ENCODE measurements around the gene ST8SIA5. TPM values are rescaled to one million over a fixed set of nuclear protein-coding genes. Genes with fewer than 3 reads are reported as not detected.

Gene ST8SIA5
- total RNA-seq, 1 experiment from 2014 or later: 3.8 TPM

GRCh38 chr18:46656326-46657114 lies 100.3 kb downstream of the ST8SIA5 start:
- Histone ChIP-seq H3K36me3 (no peaks in the 10 kb centered on the region), H3K27me3 (no peaks in the 10 kb centered on the region), H3K4me3 (no peak overlapping the region), H3K9me3 (replicated peaks) (no peaks in the 10 kb centered on the region), H3K4me1 (no peaks in the 10 kb centered on the region), H3K27ac (no peak overlapping the region)
- no peak for DNase-seq

- DNase-seq: no peak
- Histone ChIP-seq H3K4me3 (no peak overlapping the region), H3K36me3 (no peaks in the 10 kb centered on the region), H3K27ac (no peak overlapping the region), H3K4me1 (no peaks in the 10 kb centered on the region), H3K9me3 (replicated peaks) (no peaks in the 10 kb centered on the region), H3K27me3 (no peaks in the 10 kb centered on the region)
Measured at GRCh38 chr18:46652372-46652771, 104.5 kb downstream of the ST8SIA5 start.

- no peak for DNase-seq
- no peaks in the 10 kb centered on the region for H3K4me1 ChIP-seq
- no peak overlapping the region for H3K27ac ChIP-seq
- no peak overlapping the region for H3K4me3 ChIP-seq
- no peaks in the 10 kb centered on the region for H3K9me3 ChIP-seq (replicated peaks)
- no peaks in the 10 kb centered on the region for H3K27me3 ChIP-seq
- H3K36me3 ChIP-seq: no peaks in the 10 kb centered on the region
Measured at GRCh38 chr18:46650681-46651080, 106.2 kb downstream of the ST8SIA5 start.

- H3K4me3 ChIP-seq: no peak overlapping the region
- H3K4me1 ChIP-seq: no peaks in the 10 kb centered on the region
- no peaks in the 10 kb centered on the region for H3K36me3 ChIP-seq
- no peak for DNase-seq
- no peaks in the 10 kb centered on the region for H3K9me3 ChIP-seq (replicated peaks)
- no peak overlapping the region for H3K27ac ChIP-seq
- no peaks in the 10 kb centered on the region for H3K27me3 ChIP-seq
Measured at GRCh38 chr18:46649071-46649862, 107.6 kb downstream of the ST8SIA5 start.

- H3K27me3 ChIP-seq: no peaks in the 10 kb centered on the region
- no peak overlapping the region for H3K27ac ChIP-seq
- H3K4me1 ChIP-seq: no peaks in the 10 kb centered on the region
- DNase-seq: no peak
- H3K36me3 ChIP-seq: no peaks in the 10 kb centered on the region
- no peak overlapping the region for H3K4me3 ChIP-seq
- no peaks in the 10 kb centered on the region for H3K9me3 ChIP-seq (replicated peaks)
Measured at GRCh38 chr18:46646468-46646867, 110.4 kb downstream of the ST8SIA5 start.

- no peak overlapping the region for H3K27ac ChIP-seq
- DNase-seq: peak; percentile 10 to 47
- no peaks in the 10 kb centered on the region for H3K36me3 ChIP-seq
- no peaks in the 10 kb centered on the region for H3K9me3 ChIP-seq (replicated peaks)
- H3K4me3 ChIP-seq: no peak overlapping the region
- no peaks in the 10 kb centered on the region for H3K27me3 ChIP-seq
- no peaks in the 10 kb centered on the region for H3K4me1 ChIP-seq
Measured at GRCh38 chr18:46642561-46642960, 114.3 kb downstream of the ST8SIA5 start.

GRCh38 chr18:46641917-46642316 lies 114.9 kb downstream of the ST8SIA5 start:
- Histone ChIP-seq H3K4me1 (no peaks in the 10 kb centered on the region), H3K36me3 (no peaks in the 10 kb centered on the region), H3K4me3 (no peak overlapping the region), H3K27me3 (no peaks in the 10 kb centered on the region), H3K9me3 (replicated peaks) (no peaks in the 10 kb centered on the region), H3K27ac (no peak overlapping the region)
- no peak for DNase-seq

GRCh38 chr18:46639386-46639785 lies 117.5 kb downstream of the ST8SIA5 start:
- Histone ChIP-seq H3K27me3 (no peaks in the 10 kb centered on the region), H3K4me1 (no peaks in the 10 kb centered on the region)
- no peak for DNase-seq

GRCh38 chr18:46636040-46636630 lies 120.7 kb downstream of the ST8SIA5 start:
- Histone ChIP-seq H3K4me1 (no peaks in the 10 kb centered on the region), H3K4me3 (no peak overlapping the region), H3K27me3 (no peaks in the 10 kb centered on the region), H3K27ac (no peak overlapping the region), H3K9me3 (replicated peaks) (no peaks in the 10 kb centered on the region), H3K36me3 (no peaks in the 10 kb centered on the region)
- no peak for DNase-seq

More at GRCh38 chr18:46639386-46639785, 117.5 kb downstream of the ST8SIA5 start:
- Histone ChIP-seq H3K9me3 (replicated peaks) (no peaks in the 10 kb centered on the region), H3K4me3 (no peak overlapping the region), H3K36me3 (no peaks in the 10 kb centered on the region), H3K27ac (no peak overlapping the region)

GRCh38 chr18:46632401-46633071 lies 124.3 kb downstream of the ST8SIA5 start:
- DNase-seq: no peak
- H3K4me1 ChIP-seq: no peaks in the 10 kb centered on the region
- no peak overlapping the region for H3K4me3 ChIP-seq
- H3K27me3 ChIP-seq: no peaks in the 10 kb centered on the region
- H3K36me3 ChIP-seq: no peaks in the 10 kb centered on the region
- no peak overlapping the region for H3K27ac ChIP-seq
- no peaks in the 10 kb centered on the region for H3K9me3 ChIP-seq (replicated peaks)

- Histone ChIP-seq H3K27ac (no peak overlapping the region), H3K27me3 (no peaks in the 10 kb centered on the region), H3K9me3 (replicated peaks) (no peaks in the 10 kb centered on the region), H3K4me1 (no peaks in the 10 kb centered on the region), H3K4me3 (no peak overlapping the region), H3K36me3 (no peaks in the 10 kb centered on the region)
- DNase-seq: no peak
Measured at GRCh38 chr18:46630991-46631390, 125.9 kb downstream of the ST8SIA5 start.

GRCh38 chr18:46630160-46630559 lies 126.7 kb downstream of the ST8SIA5 start:
- DNase-seq: no peak
- H3K27ac ChIP-seq: no peak overlapping the region
- no peaks in the 10 kb centered on the region for H3K9me3 ChIP-seq (replicated peaks)
- H3K4me1 ChIP-seq: no peaks in the 10 kb centered on the region
- H3K36me3 ChIP-seq: no peaks in the 10 kb centered on the region
- no peaks in the 10 kb centered on the region for H3K27me3 ChIP-seq
- H3K4me3 ChIP-seq: no peak overlapping the region

GRCh38 chr18:46629361-46629760 lies 127.5 kb downstream of the ST8SIA5 start:
- Histone ChIP-seq H3K27me3 (no peaks in the 10 kb centered on the region), H3K9me3 (replicated peaks) (no peaks in the 10 kb centered on the region), H3K36me3 (no peaks in the 10 kb centered on the region), H3K4me1 (no peaks in the 10 kb centered on the region), H3K27ac (no peak overlapping the region), H3K4me3 (no peak overlapping the region)
- DNase-seq: no peak

- Histone ChIP-seq H3K36me3 (no peaks in the 10 kb centered on the region), H3K27ac (no peak overlapping the region), H3K27me3 (no peaks in the 10 kb centered on the region), H3K4me3 (no peak overlapping the region), H3K4me1 (no peaks in the 10 kb centered on the region), H3K9me3 (replicated peaks) (no peaks in the 10 kb centered on the region)
- DNase-seq: no peak
Measured at GRCh38 chr18:46628206-46628605, 128.6 kb downstream of the ST8SIA5 start.

GRCh38 chr18:46627136-46627535 lies 129.7 kb downstream of the ST8SIA5 start:
- no peak overlapping the region for H3K4me3 ChIP-seq
- H3K27ac ChIP-seq: no peak overlapping the region
- no peaks in the 10 kb centered on the region for H3K9me3 ChIP-seq (replicated peaks)
- no peaks in the 10 kb centered on the region for H3K27me3 ChIP-seq
- H3K4me1 ChIP-seq: no peaks in the 10 kb centered on the region
- no peak for DNase-seq
- no peaks in the 10 kb centered on the region for H3K36me3 ChIP-seq

Data from SJCRH30 (cell line).